K562 (cell line): ENCODE measurements around the gene ATP8A1. TPM values are rescaled to one million over a fixed set of nuclear protein-coding genes. Genes with fewer than 3 reads are reported as not detected.

Source experiments
- ATAC-seq: fragments of 200-7000 bp; cut with Tn5 transposase; 3 replicates; pipeline ENCODE4 v1.9.1; 2020; ENCODE audit warnings: moderate library complexity
- BruUV-seq: library from RNA; stranded (reverse); fragments of 400-500 nt; replicated peaks from 2 replicates; lab custom pipeline; 2021; lab: Mats Ljungman, UMichigan
- CTCF ChIA-PET: fragments of 300-600 bp; formaldehyde crosslinking; extraction: SDS; loops from one replicate; lab custom pipeline; 2021; ENCODE audit warnings: low intra/inter-chr PET ratio; lab: Yijun Ruan, JAX
- POLR2A ChIA-PET: fragments of 300-600, 350-650 bp; sonication (Branson Sonifier 250); formaldehyde crosslinking; extraction: SDS; loops from one replicate; lab custom pipeline; 2021; ENCODE audit warnings: antibody characterized with exemption, inconsistent platforms; lab: Yijun Ruan, JAX
- DNase-seq, 4 experiments: peaks; one replicate each; pipeline versions ENCODE4 v3.0.0 to v3.0.0-alpha.2; 2011 to 2018; ENCODE audit warnings: low spot score in 3 of 4, mixed read lengths in 3 of 4; ENCODE audit errors: extremely low read depth in 1 of 4
- FAIRE-seq: peaks from 2 replicates; lab custom pipeline; 2011; peaks lifted over from hg19 to GRCh38; lab: Jason Lieb, UNC
- H2AFZ ChIP-seq: 2 replicates; pipeline ENCODE4 v1.6.0; 2011; ENCODE audit warnings: low read depth, low read length, control low read depth, inconsistent platforms
- H3K27ac ChIP-seq: fragments of 200-600 bp; 3 replicates; pipeline ENCODE4 v1.8.0; 2011; ENCODE audit warnings: low read depth, mild to moderate bottlenecking, control low read depth, inconsistent platforms, low read length, moderate library complexity, mixed read lengths; ENCODE audit errors: extremely low read depth
- H3K27me3 ChIP-seq, 2 experiments: fragments of 300-600 bp in 1 of 2; 2 replicates in 1 of 2; 3 replicates in 1 of 2; pipeline versions ENCODE4 v1.6.0 to v1.8.0; 2011; ENCODE audit warnings: inconsistent platforms in 2 of 2, low read length in 2 of 2, mild to moderate bottlenecking in 1 of 2, mixed read lengths in 1 of 2, moderate library complexity in 1 of 2; ENCODE audit not compliant: control insufficient read depth in 2 of 2, insufficient read depth in 2 of 2
- H3K36me3 ChIP-seq: fragments of 300-600 bp; 3 replicates; pipeline ENCODE4 v1.8.0; 2011; ENCODE audit warnings: mild to moderate bottlenecking, low read length, inconsistent platforms; ENCODE audit not compliant: control insufficient read depth, insufficient read depth
- H3K4me1 ChIP-seq, 2 experiments: fragments of 200-600 bp in 1 of 2; replicated peaks in 1 of 2; 2 replicates in 1 of 2; 3 replicates in 1 of 2; pipeline versions ENCODE4 v1.5.1 to v1.8.0; 2011; ENCODE audit warnings: inconsistent platforms in 2 of 2, low read length in 2 of 2, mild to moderate bottlenecking in 1 of 2, mixed read lengths in 1 of 2, moderate library complexity in 1 of 2; ENCODE audit not compliant: control insufficient read depth in 2 of 2, insufficient read depth in 2 of 2
- H3K4me2 ChIP-seq: 2 replicates; pipeline ENCODE4 v1.6.1; 2011; ENCODE audit warnings: low read length, control low read depth, inconsistent platforms, mixed read lengths; ENCODE audit not compliant: insufficient read depth
- H3K4me3 ChIP-seq: fragments of 200-600 bp; sonication (generic), shearing (Covaris generic); 2 replicates; pipeline ENCODE4 v1.5.1; 2016; ENCODE audit warnings: control low read depth, inconsistent platforms
- H3K79me2 ChIP-seq: fragments of 200-600 bp; 3 replicates; pipeline ENCODE4 v1.8.0; 2011; ENCODE audit warnings: low read length, inconsistent platforms; ENCODE audit not compliant: control insufficient read depth, insufficient read depth
- H3K9ac ChIP-seq, 2 experiments: 2 replicates each; pipeline versions ENCODE4 v1.6.0 to v1.6.1; 2011; ENCODE audit warnings: low read depth in 2 of 2, low read length in 2 of 2, control low read depth in 1 of 2, inconsistent platforms in 1 of 2, mild to moderate bottlenecking in 1 of 2, mixed read lengths in 1 of 2; ENCODE audit not compliant: insufficient read depth in 1 of 2
- H3K9me1 ChIP-seq: one replicate; pipeline ENCODE4 v1.6.0; 2011; ENCODE audit warnings: inconsistent platforms, mild to moderate bottlenecking, low read length, moderate library complexity; ENCODE audit not compliant: control insufficient read depth, insufficient read depth
- H3K9me3 ChIP-seq: replicated peaks from 2 replicates; pipeline ENCODE4 v1.5.1; 2011; ENCODE audit warnings: low read depth, low read length, inconsistent platforms; ENCODE audit not compliant: control insufficient read depth, insufficient read depth
- H4K20me1 ChIP-seq: replicated peaks from 2 replicates; pipeline ENCODE4 v1.6.1; 2011; ENCODE audit warnings: low read length, inconsistent platforms, mixed read lengths; ENCODE audit not compliant: control insufficient read depth, insufficient read depth
- CBX8 ChIP-seq: fragments of 200-600 bp; sonication (generic); IDR thresholded peaks from 2 replicates; pipeline ENCODE4 v1.6.1; 2012; ENCODE audit warnings: borderline replicate concordance, mixed run types, low read depth, mild to moderate bottlenecking, moderate library complexity, mixed read lengths, low read length, control low read depth, inconsistent platforms; ENCODE audit not compliant: poor library complexity, severe bottlenecking; ENCODE audit errors: extremely low read depth
- CHD2 ChIP-seq: IDR thresholded peaks from 2 replicates; pipeline ENCODE4 v1.6.1; 2011; ENCODE audit warnings: low read depth, low read length
- ETV6 ChIP-seq, 3 experiments: fragments of 150-350 bp in 1 of 3; sonication (generic) in 1 of 3; formaldehyde crosslinking in 1 of 3; IDR thresholded peaks; 2 replicates each; pipeline versions ENCODE4 v1.6.1 to v1.8.0; 2014 to 2022; ENCODE audit warnings: borderline replicate concordance in 2 of 3, low read depth in 2 of 3, antibody characterized with exemption in 1 of 3, low read length in 1 of 3, mild to moderate bottlenecking in 1 of 3, missing genetic modification reagents in 1 of 3
- FUS ChIP-seq: fragments of 200-400 bp; formaldehyde crosslinking; optimal IDR thresholded peaks from 2 replicates; pipeline ENCODE3; 2017; ENCODE audit warnings: low read depth, low read length
- GTF2A2 ChIP-seq: IDR thresholded peaks from 2 replicates; pipeline ENCODE4 v1.6.1; 2016; ENCODE audit warnings: mild to moderate bottlenecking, missing genetic modification characterization, missing compliant biosample characterization
- NFE2L1 ChIP-seq: fragments of 450-650 bp; IDR thresholded peaks from 2 replicates; pipeline ENCODE4 v1.6.1; 2016; ENCODE audit warnings: missing genetic modification characterization, low read depth, mild to moderate bottlenecking, missing compliant biosample characterization, moderate library complexity, borderline replicate concordance
- SRSF7 ChIP-seq: fragments of 200-400 bp; formaldehyde crosslinking; optimal IDR thresholded peaks from 2 replicates; pipeline ENCODE3; 2017; ENCODE audit warnings: mild to moderate bottlenecking, low read depth, low read length
- TEAD2 ChIP-seq: fragments of 450-650 bp; IDR thresholded peaks from 2 replicates; pipeline ENCODE4 v1.6.1; 2016; ENCODE audit warnings: missing genetic modification characterization, control low read depth, missing compliant biosample characterization
- TGIF2 ChIP-seq: sonication (generic); formaldehyde crosslinking; IDR thresholded peaks from 2 replicates; pipeline ENCODE4 v1.8.1; 2022; ENCODE audit warnings: mild to moderate bottlenecking, missing genetic modification reagents, moderate library complexity
- ZNF143 ChIP-seq: sonication (generic); formaldehyde crosslinking; IDR thresholded peaks from 2 replicates; pipeline ENCODE4 v1.9.0; 2022; ENCODE audit warnings: mild to moderate bottlenecking, missing genetic modification reagents
- in situ Hi-C: fragments of 300-500 bp; cut with MboI; formaldehyde crosslinking; loops from 4 replicates; pipeline ENCODE4 v1.15.0; 2018; ENCODE audit warnings: inconsistent platforms, mixed read lengths
- intact Hi-C: fragments of 100-400 bp; cut with micrococcal nuclease; formaldehyde crosslinking; loops from 2 replicates; pipeline ENCODE4 v1.14.2; 2022
- polyA plus RNA-seq, 8 experiments: library from polyadenylated mRNA; depleted of rRNA in 4 of 8; stranded (reverse) in 5 of 8; unstranded in 3 of 8; fragments of >200 nt; fragmentation: Nextera tagmentation in 2 of 8; fragmentation: Illumina TruSeq in 1 of 8; extraction: Ambion mirVana in 2 of 8; extraction: Trizol in 1 of 8; gene quantifications; 2 replicates each; pipeline versions ENCODE4 v1.2.1 to v1.2.3, GENCODE V29; 2011 to 2014; ENCODE audit warnings: inconsistent platforms in 1 of 8, missing spikeins in 1 of 8
- total RNA-seq, 7 experiments: library from RNA; depleted of rRNA in 6 of 7; stranded (reverse); fragments of >200 nt in 6 of 7; fragmentation: Illumina TruSeq in 2 of 7; extraction: Trizol in 2 of 7; gene quantifications; 2 replicates each; pipeline versions ENCODE4 v1.2.1 to v1.2.3, GENCODE V29; 2011 to 2021; ENCODE audit warnings: low replicate concordance in 1 of 7
- TF ChIP-seq, protein P1 (sequence below): sonication (generic); formaldehyde crosslinking; IDR thresholded peaks from 2 replicates; pipeline ENCODE4 v1.8.0; 2022; ENCODE audit warnings: mild to moderate bottlenecking, missing genetic modification reagents
- TF ChIP-seq, protein P2 (sequence below): sonication (generic); formaldehyde crosslinking; IDR thresholded peaks from 2 replicates; pipeline ENCODE4 v1.8.0; 2022; ENCODE audit warnings: mild to moderate bottlenecking, missing genetic modification reagents
- TF ChIP-seq, protein P3 (sequence below): conservative IDR thresholded peaks from 2 replicates; pipeline ENCODE4 v1.6.1; 2011; ENCODE audit warnings: low read depth, mild to moderate bottlenecking, low read length; ENCODE audit not compliant: control insufficient read depth
- TF ChIP-seq, protein P4 (sequence below): IDR thresholded peaks from 2 replicates; pipeline ENCODE4 v1.6.1; 2016; ENCODE audit warnings: missing genetic modification characterization, missing compliant biosample characterization

Gene ATP8A1
- total and polyA plus RNA-seq, 9 of the 15 experiments (the other 6 are each of a cell fraction or from before 2014, with no cell fraction given) = 0.05 to 0.29 (median 0.07) TPM; not detected in 2

DNA sequence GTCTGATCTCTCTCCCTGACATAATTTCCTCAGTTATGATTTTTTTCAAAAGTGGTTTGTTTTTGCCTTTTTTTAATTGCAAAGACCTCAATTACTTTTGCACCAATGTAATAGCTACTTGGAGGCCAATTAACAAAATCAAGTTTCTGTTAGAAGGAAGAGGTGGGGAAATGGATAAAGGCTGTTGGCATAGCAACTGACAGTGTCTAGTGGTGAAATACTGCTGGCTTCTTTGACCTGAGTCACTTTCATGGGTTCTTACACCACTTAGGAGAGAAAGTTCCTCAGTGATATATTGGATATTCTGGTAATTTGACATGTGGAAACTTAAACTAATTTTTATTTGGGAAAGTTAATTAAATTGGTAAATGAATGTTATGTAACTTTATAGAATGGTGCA, 26.5 kb upstream of the ATP8A1 start:
- H3K4me3 ChIP-seq = no peak overlapping the region
- no peaks in the 10 kb centered on the region for H3K9me3 ChIP-seq
- H3K36me3 ChIP-seq = no peaks in the 10 kb centered on the region
- H4K20me1 ChIP-seq = no peaks in the 10 kb centered on the region
- H3K4me1 ChIP-seq = no peaks in the 10 kb centered on the region
- no peak overlapping the region for H3K27ac ChIP-seq
- no peak for DNase-seq
- BruUV-seq = no TSS peak
- H3K4me2 ChIP-seq = no peak overlapping the region
- no peak overlapping the region for H2AFZ ChIP-seq
- ChIA-PET CTCF (no interaction called here), POLR2A (no interaction called here)
- ATAC-seq = no peak
- H3K9ac ChIP-seq = no peak overlapping the region
- FAIRE-seq = no peak
- no peaks in the 10 kb centered on the region for H3K9me1 ChIP-seq
- intact Hi-C loops (no loop called here), in situ Hi-C loops (no loop called here)
- no peaks in the 10 kb centered on the region for H3K79me2 ChIP-seq
- H3K27me3 ChIP-seq = no peaks in the 10 kb centered on the region
- no peak for TF ChIP-seq GTF2A2 (tag)
- TF ChIP-seq, protein P1, sequence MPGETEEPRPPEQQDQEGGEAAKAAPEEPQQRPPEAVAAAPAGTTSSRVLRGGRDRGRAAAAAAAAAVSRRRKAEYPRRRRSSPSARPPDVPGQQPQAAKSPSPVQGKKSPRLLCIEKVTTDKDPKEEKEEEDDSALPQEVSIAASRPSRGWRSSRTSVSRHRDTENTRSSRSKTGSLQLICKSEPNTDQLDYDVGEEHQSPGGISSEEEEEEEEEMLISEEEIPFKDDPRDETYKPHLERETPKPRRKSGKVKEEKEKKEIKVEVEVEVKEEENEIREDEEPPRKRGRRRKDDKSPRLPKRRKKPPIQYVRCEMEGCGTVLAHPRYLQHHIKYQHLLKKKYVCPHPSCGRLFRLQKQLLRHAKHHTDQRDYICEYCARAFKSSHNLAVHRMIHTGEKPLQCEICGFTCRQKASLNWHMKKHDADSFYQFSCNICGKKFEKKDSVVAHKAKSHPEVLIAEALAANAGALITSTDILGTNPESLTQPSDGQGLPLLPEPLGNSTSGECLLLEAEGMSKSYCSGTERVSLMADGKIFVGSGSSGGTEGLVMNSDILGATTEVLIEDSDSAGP (CRISPR knock-in tag) = no peak
- no peak for TF ChIP-seq FUS
- no peak for TF ChIP-seq ZNF143
- TF ChIP-seq SRSF7 = no peak
- TF ChIP-seq ETV6 (IDR thresholded peaks at IDR 0.05; ENCODE audit: borderline replicate concordance in 1 of 2, low read depth in 2 of 2, low read length in 1 of 2) = no peak
- TF ChIP-seq ETV6 (CRISPR knock-in tag; IDR thresholded peaks at IDR 0.05; ENCODE audit: borderline replicate concordance) = no peak
- TF ChIP-seq NFE2L1 (tag) = no peak
- TF ChIP-seq, protein P2, sequence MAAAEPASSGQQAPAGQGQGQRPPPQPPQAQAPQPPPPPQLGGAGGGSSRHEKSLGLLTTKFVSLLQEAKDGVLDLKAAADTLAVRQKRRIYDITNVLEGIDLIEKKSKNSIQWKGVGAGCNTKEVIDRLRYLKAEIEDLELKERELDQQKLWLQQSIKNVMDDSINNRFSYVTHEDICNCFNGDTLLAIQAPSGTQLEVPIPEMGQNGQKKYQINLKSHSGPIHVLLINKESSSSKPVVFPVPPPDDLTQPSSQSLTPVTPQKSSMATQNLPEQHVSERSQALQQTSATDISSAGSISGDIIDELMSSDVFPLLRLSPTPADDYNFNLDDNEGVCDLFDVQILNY (CRISPR knock-in tag) = no peak
- TF ChIP-seq CBX8 = no peak
- TF ChIP-seq TGIF2 (CRISPR knock-in tag) = no peak
- TF ChIP-seq, protein P3, sequence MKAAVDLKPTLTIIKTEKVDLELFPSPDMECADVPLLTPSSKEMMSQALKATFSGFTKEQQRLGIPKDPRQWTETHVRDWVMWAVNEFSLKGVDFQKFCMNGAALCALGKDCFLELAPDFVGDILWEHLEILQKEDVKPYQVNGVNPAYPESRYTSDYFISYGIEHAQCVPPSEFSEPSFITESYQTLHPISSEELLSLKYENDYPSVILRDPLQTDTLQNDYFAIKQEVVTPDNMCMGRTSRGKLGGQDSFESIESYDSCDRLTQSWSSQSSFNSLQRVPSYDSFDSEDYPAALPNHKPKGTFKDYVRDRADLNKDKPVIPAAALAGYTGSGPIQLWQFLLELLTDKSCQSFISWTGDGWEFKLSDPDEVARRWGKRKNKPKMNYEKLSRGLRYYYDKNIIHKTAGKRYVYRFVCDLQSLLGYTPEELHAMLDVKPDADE = no peak
- TF ChIP-seq TEAD2 (tag) = no peak
- TF ChIP-seq, protein P4, sequence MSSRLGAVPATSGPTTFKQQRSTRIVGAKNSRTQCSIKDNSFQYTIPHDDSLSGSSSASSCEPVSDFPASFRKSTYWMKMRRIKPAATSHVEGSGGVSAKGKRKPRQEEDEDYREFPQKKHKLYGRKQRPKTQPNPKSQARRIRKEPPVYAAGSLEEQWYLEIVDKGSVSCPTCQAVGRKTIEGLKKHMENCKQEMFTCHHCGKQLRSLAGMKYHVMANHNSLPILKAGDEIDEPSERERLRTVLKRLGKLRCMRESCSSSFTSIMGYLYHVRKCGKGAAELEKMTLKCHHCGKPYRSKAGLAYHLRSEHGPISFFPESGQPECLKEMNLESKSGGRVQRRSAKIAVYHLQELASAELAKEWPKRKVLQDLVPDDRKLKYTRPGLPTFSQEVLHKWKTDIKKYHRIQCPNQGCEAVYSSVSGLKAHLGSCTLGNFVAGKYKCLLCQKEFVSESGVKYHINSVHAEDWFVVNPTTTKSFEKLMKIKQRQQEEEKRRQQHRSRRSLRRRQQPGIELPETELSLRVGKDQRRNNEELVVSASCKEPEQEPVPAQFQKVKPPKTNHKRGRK (tag) = no peak
- TF ChIP-seq CHD2 = no peak
